Measurements from ENCODE around the gene KLC1. TPM values are rescaled to one million over a fixed set of nuclear protein-coding genes. Genes with fewer than 3 reads are reported as not detected.

Gene KLC1
- total and polyA plus RNA-seq, 2 of the 13 experiments (the other 11 are each of a cell fraction or from before 2014, with no cell fraction given): 53.2 to 63.5 TPM

- TF ChIP-seq FOXO4 (CRISPR knock-in tag; conservative IDR thresholded peaks at IDR 0.05): 0 out of 2 replicates have a peak, but pooled peaks have one; percentile 12
- 0 out of 2 replicates have a peak, but pooled peaks have one; percentile 22 for TF ChIP-seq ZBED4 (CRISPR knock-in tag; IDR thresholded peaks at IDR 0.05; ENCODE audit: borderline replicate concordance)
- no peak for TF ChIP-seq ZNF609 (CRISPR knock-in tag; IDR thresholded peaks at IDR 0.05; ENCODE audit: borderline replicate concordance)
- peak; percentile 82 for TF ChIP-seq MAX (IDR thresholded peaks at IDR 0.05)
- TF ChIP-seq PHF5A (CRISPR knock-in tag; IDR thresholded peaks at IDR 0.05; ENCODE audit: low read depth, unreplicated experiment): peak; percentile 43
- TF ChIP-seq ZNF616 (CRISPR knock-in tag; IDR thresholded peaks at IDR 0.05; ENCODE audit: low read depth): no peak
- peak; percentile 62; the same call in 1 of the 2 replicates for TF ChIP-seq ZNF430 (CRISPR knock-in tag; IDR thresholded peaks at IDR 0.05)
- TF ChIP-seq SRSF1 (optimal IDR thresholded peaks at IDR 0.05; ENCODE audit: low read depth, low read length): peak; percentile 58
- peak; percentile 24; the same call in 1 of the 2 replicates for TF ChIP-seq ZBTB7B (CRISPR knock-in tag; IDR thresholded peaks at IDR 0.05)
- TF ChIP-seq GATAD1 (CRISPR knock-in tag; IDR thresholded peaks at IDR 0.05): peak; percentile 86
- TF ChIP-seq NCOR1 (IDR thresholded peaks at IDR 0.05; ENCODE audit: borderline replicate concordance, low read length): peak; percentile 19; the same call in 1 of the 2 replicates
- TF ChIP-seq ZNF691 (CRISPR knock-in tag; IDR thresholded peaks at IDR 0.05; ENCODE audit: borderline replicate concordance, low read depth): no peak
- TF ChIP-seq ZBTB38 (CRISPR knock-in tag; IDR thresholded peaks at IDR 0.05): peak; percentile 67
- no peak for TF ChIP-seq ZNF7 (CRISPR knock-in tag; IDR thresholded peaks at IDR 0.05)
- peak; percentile 63; the same call in 1 of the 2 replicates for TF ChIP-seq RFX5 (IDR thresholded peaks at IDR 0.05; ENCODE audit: low read depth, low read length)
- TF ChIP-seq JUNB (CRISPR knock-in tag; IDR thresholded peaks at IDR 0.05; ENCODE audit: borderline replicate concordance): peak; percentile 19; the same call in 1 of the 2 replicates
- TF ChIP-seq SRF (IDR thresholded peaks at IDR 0.05; ENCODE audit: low read depth, low read length): no peak
Measured at GRCh38 chr14:103715052-103716000, 86.3 kb downstream of the KLC1 start, which contains the start of the genes XRCC3 and ZFYVE21 (continued).

All from HepG2 (cell line).